WTC11 (cell line): ENCODE data around the gene THEM5. TPM values are rescaled to one million over a fixed set of nuclear protein-coding genes. Genes with fewer than 3 reads are reported as not detected.

Experiments
- ATAC-seq: fragments of 200-7000 bp; cut with Tn5 transposase; 2 replicates; pipeline ENCODE4 v1.10.0; 2021; ENCODE audit warnings: mild to moderate bottlenecking, moderate library complexity
- CTCF ChIA-PET: fragments of 300-600 bp; sonication (Branson Sonifier 250); formaldehyde crosslinking; loops from one replicate; lab custom pipeline; 2021; ENCODE audit warnings: antibody characterized with exemption; lab: Charles Lee
- POLR2A ChIA-PET: fragments of 350-600 bp; sonication (Branson Sonifier 250); formaldehyde crosslinking; loops from one replicate; lab custom pipeline; 2021; ENCODE audit warnings: antibody characterized with exemption; lab: Charles Lee
- DNase-seq: peaks from one replicate; pipeline ENCODE4 v3.0.0; 2021; ENCODE audit warnings: low spot score
- H3K27ac Mint-ChIP-seq: 2 replicates; pipeline ENCODE4 v1.8.0; 2021; ENCODE audit warnings: mixed read lengths
- H3K27me3 Mint-ChIP-seq: 2 replicates; pipeline ENCODE4 v1.8.0; 2021; ENCODE audit warnings: low read depth, mild to moderate bottlenecking, moderate library complexity, mixed read lengths
- H3K36me3 Mint-ChIP-seq: 2 replicates; pipeline ENCODE4 v1.8.0; 2021; ENCODE audit warnings: mixed read lengths
- H3K4me1 Mint-ChIP-seq: 2 replicates; pipeline ENCODE4 v1.8.0; 2022; ENCODE audit warnings: mixed read lengths
- H3K4me3 Mint-ChIP-seq: 2 replicates; pipeline ENCODE4 v1.8.0; 2021; ENCODE audit warnings: mild to moderate bottlenecking, moderate library complexity, mixed read lengths
- H3K9me3 Mint-ChIP-seq: 2 replicates; pipeline ENCODE4 v1.8.0; 2021; ENCODE audit warnings: mixed read lengths
- ATF1 ChIP-seq: sonication (generic); formaldehyde crosslinking; IDR thresholded peaks from 2 replicates; pipeline ENCODE4 v1.8.1; 2023; ENCODE audit warnings: mild to moderate bottlenecking, moderate library complexity, missing genetic modification reagents
- CREB1 ChIP-seq: sonication (generic); formaldehyde crosslinking; IDR thresholded peaks from 2 replicates; pipeline ENCODE4 v1.8.0; 2023; ENCODE audit warnings: mild to moderate bottlenecking, missing genetic modification reagents
- CREM ChIP-seq: sonication (generic); formaldehyde crosslinking; IDR thresholded peaks from 2 replicates; pipeline ENCODE4 v1.8.1; 2022; ENCODE audit warnings: mild to moderate bottlenecking, missing genetic modification reagents, moderate library complexity
- FOXP1 ChIP-seq: sonication (generic); formaldehyde crosslinking; IDR thresholded peaks from 2 replicates; pipeline ENCODE4 v1.8.0; 2022; ENCODE audit warnings: missing genetic modification reagents, mild to moderate bottlenecking, moderate library complexity, borderline replicate concordance
- GRHL2 ChIP-seq: fragments of 250-450 bp; sonication (Bioruptor Pico); IDR thresholded peaks from 2 replicates; pipeline ENCODE4 v1.8.0; 2022; ENCODE audit warnings: mild to moderate bottlenecking, moderate library complexity; ENCODE audit not compliant: insufficient replicate concordance, severe bottlenecking
- SMAD3 ChIP-seq: sonication (generic); formaldehyde crosslinking; IDR thresholded peaks from 2 replicates; pipeline ENCODE4 v1.8.0; 2022; ENCODE audit warnings: missing genetic modification reagents, mild to moderate bottlenecking, borderline replicate concordance
- SMAD4 ChIP-seq: sonication (generic); formaldehyde crosslinking; IDR thresholded peaks from 2 replicates; pipeline ENCODE4 v1.8.0; 2022; ENCODE audit warnings: mild to moderate bottlenecking, missing genetic modification reagents
- SOX15 ChIP-seq: fragments of 250-450 bp; sonication (Bioruptor Pico); IDR thresholded peaks from 2 replicates; pipeline ENCODE4 v1.9.0; 2021; ENCODE audit warnings: mild to moderate bottlenecking
- ZBTB21 ChIP-seq: sonication (generic); formaldehyde crosslinking; IDR thresholded peaks from 2 replicates; pipeline ENCODE4 v1.8.1; 2023; ENCODE audit warnings: mild to moderate bottlenecking, missing genetic modification reagents, borderline replicate concordance
- ZNF263 ChIP-seq: sonication (generic); formaldehyde crosslinking; IDR thresholded peaks from 2 replicates; pipeline ENCODE4 v1.8.1; 2022; ENCODE audit warnings: low read depth, mild to moderate bottlenecking, moderate library complexity, missing genetic modification reagents
- ZNF317 ChIP-seq: sonication (generic); formaldehyde crosslinking; IDR thresholded peaks from 2 replicates; pipeline ENCODE4 v1.8.1; 2023; ENCODE audit warnings: low read depth, mild to moderate bottlenecking, moderate library complexity, missing genetic modification reagents, borderline replicate concordance
- total RNA-seq: library from RNA; stranded (reverse); gene quantifications from 3 replicates; pipeline ENCODE4 v1.2.3, GENCODE V29; 2021
- TF ChIP-seq, protein P1 (sequence below): sonication (generic); formaldehyde crosslinking; IDR thresholded peaks from 2 replicates; pipeline ENCODE4 v1.8.0; 2023; ENCODE audit warnings: missing genetic modification reagents, mild to moderate bottlenecking, borderline replicate concordance
- TF ChIP-seq, protein P2 (sequence below): sonication (generic); formaldehyde crosslinking; IDR thresholded peaks from 2 replicates; pipeline ENCODE4 v1.8.1; 2023; ENCODE audit warnings: mild to moderate bottlenecking, missing genetic modification reagents
- TF ChIP-seq, protein P3 (sequence below): fragments of 250-450 bp; sonication (Bioruptor Pico); IDR thresholded peaks from 2 replicates; pipeline ENCODE4 v1.9.0; 2021; ENCODE audit warnings: moderate library complexity, mild to moderate bottlenecking, inconsistent platforms, borderline replicate concordance
- TF ChIP-seq, protein P4 (sequence below): sonication (generic); formaldehyde crosslinking; IDR thresholded peaks from 2 replicates; pipeline ENCODE4 v1.8.1; 2023; ENCODE audit warnings: mild to moderate bottlenecking, missing genetic modification reagents, moderate library complexity
- TF ChIP-seq, protein P5 (sequence below): sonication (generic); formaldehyde crosslinking; IDR thresholded peaks from 2 replicates; pipeline ENCODE4 v1.8.0; 2023; ENCODE audit warnings: mild to moderate bottlenecking, missing genetic modification reagents
- TF ChIP-seq, protein P6 (sequence below): sonication (generic); formaldehyde crosslinking; IDR thresholded peaks from 2 replicates; pipeline ENCODE4 v1.8.1; 2023; ENCODE audit warnings: mild to moderate bottlenecking, missing genetic modification reagents
- TF ChIP-seq, protein P7 (sequence below): sonication (generic); formaldehyde crosslinking; IDR thresholded peaks from 2 replicates; pipeline ENCODE4 v1.8.0; 2022; ENCODE audit warnings: mild to moderate bottlenecking, missing genetic modification reagents

The THEM5 gene
- total RNA-seq, 1 experiment from 2014 or later, result not detected

DNA sequence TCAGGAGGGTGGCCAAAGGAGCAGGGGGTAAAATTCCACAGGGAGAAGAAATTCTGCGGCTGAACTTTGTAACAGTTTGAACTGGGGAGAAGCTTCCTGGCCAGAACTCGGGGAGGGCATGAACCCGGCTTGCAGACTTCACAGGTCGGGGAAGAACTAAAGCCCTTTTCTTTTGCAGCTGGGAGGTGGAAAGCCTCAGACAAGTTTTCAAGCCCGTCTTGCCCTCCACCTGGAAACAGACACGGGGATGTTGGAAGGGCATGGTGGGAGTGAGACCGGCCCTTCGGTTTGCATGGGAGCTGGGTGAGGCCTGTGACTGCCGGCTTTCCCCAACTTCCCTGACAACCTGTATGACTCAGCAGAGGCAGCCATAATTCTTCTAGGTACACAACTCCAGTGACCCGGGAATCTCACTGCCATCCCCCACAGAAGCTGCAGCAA is 44.5 kb upstream of the THEM5 start:
- CTCF ChIA-PET, result interaction anchor here (0.6 to 2.8 kb wide), 6 partner anchors 10 to 104 kb away, joined by 3 to 10 read pairs (median 6); partner anchors contain the start of gene THEM4
- no peaks in the 10 kb centered on the region for H3K4me1 Mint-ChIP-seq
- no peak overlapping the region for H3K4me3 Mint-ChIP-seq
- ATAC-seq (no peak), DNase-seq (no peak)
- peaks cover 39% of the 10 kb centered on the region for H3K9me3 Mint-ChIP-seq
- POLR2A ChIA-PET, result no interaction called here
- TF ChIP-seq, protein P1, sequence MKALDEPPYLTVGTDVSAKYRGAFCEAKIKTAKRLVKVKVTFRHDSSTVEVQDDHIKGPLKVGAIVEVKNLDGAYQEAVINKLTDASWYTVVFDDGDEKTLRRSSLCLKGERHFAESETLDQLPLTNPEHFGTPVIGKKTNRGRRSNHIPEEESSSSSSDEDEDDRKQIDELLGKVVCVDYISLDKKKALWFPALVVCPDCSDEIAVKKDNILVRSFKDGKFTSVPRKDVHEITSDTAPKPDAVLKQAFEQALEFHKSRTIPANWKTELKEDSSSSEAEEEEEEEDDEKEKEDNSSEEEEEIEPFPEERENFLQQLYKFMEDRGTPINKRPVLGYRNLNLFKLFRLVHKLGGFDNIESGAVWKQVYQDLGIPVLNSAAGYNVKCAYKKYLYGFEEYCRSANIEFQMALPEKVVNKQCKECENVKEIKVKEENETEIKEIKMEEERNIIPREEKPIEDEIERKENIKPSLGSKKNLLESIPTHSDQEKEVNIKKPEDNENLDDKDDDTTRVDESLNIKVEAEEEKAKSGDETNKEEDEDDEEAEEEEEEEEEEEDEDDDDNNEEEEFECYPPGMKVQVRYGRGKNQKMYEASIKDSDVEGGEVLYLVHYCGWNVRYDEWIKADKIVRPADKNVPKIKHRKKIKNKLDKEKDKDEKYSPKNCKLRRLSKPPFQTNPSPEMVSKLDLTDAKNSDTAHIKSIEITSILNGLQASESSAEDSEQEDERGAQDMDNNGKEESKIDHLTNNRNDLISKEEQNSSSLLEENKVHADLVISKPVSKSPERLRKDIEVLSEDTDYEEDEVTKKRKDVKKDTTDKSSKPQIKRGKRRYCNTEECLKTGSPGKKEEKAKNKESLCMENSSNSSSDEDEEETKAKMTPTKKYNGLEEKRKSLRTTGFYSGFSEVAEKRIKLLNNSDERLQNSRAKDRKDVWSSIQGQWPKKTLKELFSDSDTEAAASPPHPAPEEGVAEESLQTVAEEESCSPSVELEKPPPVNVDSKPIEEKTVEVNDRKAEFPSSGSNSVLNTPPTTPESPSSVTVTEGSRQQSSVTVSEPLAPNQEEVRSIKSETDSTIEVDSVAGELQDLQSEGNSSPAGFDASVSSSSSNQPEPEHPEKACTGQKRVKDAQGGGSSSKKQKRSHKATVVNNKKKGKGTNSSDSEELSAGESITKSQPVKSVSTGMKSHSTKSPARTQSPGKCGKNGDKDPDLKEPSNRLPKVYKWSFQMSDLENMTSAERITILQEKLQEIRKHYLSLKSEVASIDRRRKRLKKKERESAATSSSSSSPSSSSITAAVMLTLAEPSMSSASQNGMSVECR, result no peak
- H3K27me3 Mint-ChIP-seq, result peaks cover 3% of the 10 kb centered on the region; the same call in 1 of the 2 replicates
- peaks cover 53% of the 10 kb centered on the region for H3K36me3 Mint-ChIP-seq
- H3K27ac Mint-ChIP-seq, result no peak overlapping the region

DNA sequence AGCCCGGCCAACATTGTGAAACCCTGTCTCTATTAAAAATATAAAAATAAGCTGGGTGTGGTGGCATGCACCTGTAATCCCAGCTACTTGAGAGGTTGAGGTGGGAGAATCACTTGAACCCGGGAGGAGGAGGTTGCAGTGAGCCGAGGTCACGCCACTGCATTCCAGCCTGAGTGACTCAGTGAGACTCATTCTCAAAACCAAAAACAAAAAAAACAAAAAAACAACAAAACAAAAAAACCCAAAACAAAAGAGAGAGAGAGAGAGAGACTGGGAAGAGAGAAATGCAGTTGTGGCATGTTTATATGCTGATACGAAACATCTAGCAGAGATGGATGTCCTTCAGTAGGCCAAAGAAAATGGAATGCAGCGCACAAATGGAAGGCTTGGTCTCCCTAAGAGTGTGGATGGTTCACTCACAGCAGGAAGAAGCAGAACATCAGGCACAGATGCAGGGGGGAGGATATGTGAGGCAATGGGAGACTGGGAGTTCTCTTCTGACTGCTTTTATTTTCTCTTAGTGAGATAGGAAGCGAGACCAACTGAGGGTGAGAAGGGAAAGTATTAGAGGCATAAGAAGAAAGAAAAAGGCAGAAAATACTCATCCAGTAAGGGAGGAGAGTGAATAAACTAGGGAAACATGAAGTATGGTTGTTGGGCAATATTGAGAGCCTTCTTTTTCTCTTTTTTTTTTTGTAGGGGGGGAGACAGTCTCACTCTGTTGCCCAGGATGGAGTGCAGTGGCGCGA is 39.8 kb upstream of the THEM5 start:
- Mint-ChIP-seq H3K36me3 (peaks cover 18% of the 10 kb centered on the region), H3K9me3 (no peaks in the 10 kb centered on the region), H3K4me1 (no peaks in the 10 kb centered on the region), H3K4me3 (no peak overlapping the region), H3K27ac (no peak overlapping the region), H3K27me3 (no peaks in the 10 kb centered on the region)
- ChIA-PET POLR2A (no interaction called here), CTCF (interaction anchor here (0.7 to 1.6 kb wide), 2 partner anchors 94 to 108 kb away, joined by 3 to 4 read pairs; no protein-coding TSS in a partner anchor)
- TF ChIP-seq, protein P2, sequence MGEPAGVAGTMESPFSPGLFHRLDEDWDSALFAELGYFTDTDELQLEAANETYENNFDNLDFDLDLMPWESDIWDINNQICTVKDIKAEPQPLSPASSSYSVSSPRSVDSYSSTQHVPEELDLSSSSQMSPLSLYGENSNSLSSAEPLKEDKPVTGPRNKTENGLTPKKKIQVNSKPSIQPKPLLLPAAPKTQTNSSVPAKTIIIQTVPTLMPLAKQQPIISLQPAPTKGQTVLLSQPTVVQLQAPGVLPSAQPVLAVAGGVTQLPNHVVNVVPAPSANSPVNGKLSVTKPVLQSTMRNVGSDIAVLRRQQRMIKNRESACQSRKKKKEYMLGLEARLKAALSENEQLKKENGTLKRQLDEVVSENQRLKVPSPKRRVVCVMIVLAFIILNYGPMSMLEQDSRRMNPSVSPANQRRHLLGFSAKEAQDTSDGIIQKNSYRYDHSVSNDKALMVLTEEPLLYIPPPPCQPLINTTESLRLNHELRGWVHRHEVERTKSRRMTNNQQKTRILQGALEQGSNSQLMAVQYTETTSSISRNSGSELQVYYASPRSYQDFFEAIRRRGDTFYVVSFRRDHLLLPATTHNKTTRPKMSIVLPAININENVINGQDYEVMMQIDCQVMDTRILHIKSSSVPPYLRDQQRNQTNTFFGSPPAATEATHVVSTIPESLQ, result no peak
- TF ChIP-seq ZNF263 (no peak), SMAD4 (CRISPR knock-in tag) (no peak), CREB1 (no peak), GRHL2 (no peak), ZBTB21 (CRISPR knock-in tag) (no peak), FOXP1 (CRISPR knock-in tag) (no peak), SMAD3 (CRISPR knock-in tag) (no peak), SOX15 (CRISPR knock-in tag) (no peak), ZNF317 (CRISPR knock-in tag) (no peak)
- TF ChIP-seq, protein P3, sequence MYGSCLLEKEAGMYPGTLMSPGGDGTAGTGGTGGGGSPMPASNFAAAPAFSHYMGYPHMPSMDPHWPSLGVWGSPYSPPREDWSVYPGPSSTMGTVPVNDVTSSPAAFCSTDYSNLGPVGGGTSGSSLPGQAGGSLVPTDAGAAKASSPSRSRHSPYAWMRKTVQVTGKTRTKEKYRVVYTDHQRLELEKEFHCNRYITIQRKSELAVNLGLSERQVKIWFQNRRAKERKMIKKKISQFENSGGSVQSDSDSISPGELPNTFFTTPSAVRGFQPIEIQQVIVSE (CRISPR knock-in tag), result no peak
- TF ChIP-seq, protein P4, sequence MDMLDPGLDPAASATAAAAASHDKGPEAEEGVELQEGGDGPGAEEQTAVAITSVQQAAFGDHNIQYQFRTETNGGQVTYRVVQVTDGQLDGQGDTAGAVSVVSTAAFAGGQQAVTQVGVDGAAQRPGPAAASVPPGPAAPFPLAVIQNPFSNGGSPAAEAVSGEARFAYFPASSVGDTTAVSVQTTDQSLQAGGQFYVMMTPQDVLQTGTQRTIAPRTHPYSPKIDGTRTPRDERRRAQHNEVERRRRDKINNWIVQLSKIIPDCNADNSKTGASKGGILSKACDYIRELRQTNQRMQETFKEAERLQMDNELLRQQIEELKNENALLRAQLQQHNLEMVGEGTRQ (CRISPR knock-in tag), result no peak
- no peak for DNase-seq
- ATAC-seq, result no peak

DNA sequence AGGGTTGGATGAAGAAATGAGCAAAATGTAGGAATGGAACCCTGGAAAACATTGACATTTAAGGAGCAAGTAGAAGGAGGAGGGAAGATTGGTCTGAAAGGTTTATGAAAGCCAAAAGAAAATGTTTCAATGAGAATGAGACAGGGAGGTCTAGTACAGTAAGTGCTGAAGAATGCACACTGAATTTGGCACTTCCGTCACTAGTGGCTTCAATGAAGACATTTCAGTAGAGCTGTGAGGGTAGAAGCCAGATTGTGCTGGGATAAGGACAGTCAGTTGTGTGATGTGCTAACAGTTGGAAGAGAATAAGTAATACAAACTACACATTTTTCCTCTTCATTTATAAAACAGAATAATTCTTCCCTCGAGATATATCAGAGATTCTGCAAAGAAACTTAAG is 38.7 kb upstream of the THEM5 start:
- no peak overlapping the region for H3K27ac Mint-ChIP-seq
- peaks cover 23% of the 10 kb centered on the region for H3K36me3 Mint-ChIP-seq
- CTCF ChIA-PET, result interaction anchor here (1.6 kb wide), 1 partner anchor 109 kb away, joined by 4 read pairs; no protein-coding TSS in a partner anchor
- H3K9me3 Mint-ChIP-seq, result peaks cover 4% of the 10 kb centered on the region; the same call in 1 of the 2 replicates
- H3K4me1 Mint-ChIP-seq, result no peaks in the 10 kb centered on the region
- H3K4me3 Mint-ChIP-seq, result no peak overlapping the region
- POLR2A ChIA-PET, result no interaction called here
- ATAC-seq (no peak), DNase-seq (no peak)
- no peaks in the 10 kb centered on the region for H3K27me3 Mint-ChIP-seq
- TF ChIP-seq CREM (CRISPR knock-in tag) (no peak), ZNF317 (CRISPR knock-in tag) (no peak), ATF1 (CRISPR knock-in tag) (no peak)
- TF ChIP-seq, protein P5, sequence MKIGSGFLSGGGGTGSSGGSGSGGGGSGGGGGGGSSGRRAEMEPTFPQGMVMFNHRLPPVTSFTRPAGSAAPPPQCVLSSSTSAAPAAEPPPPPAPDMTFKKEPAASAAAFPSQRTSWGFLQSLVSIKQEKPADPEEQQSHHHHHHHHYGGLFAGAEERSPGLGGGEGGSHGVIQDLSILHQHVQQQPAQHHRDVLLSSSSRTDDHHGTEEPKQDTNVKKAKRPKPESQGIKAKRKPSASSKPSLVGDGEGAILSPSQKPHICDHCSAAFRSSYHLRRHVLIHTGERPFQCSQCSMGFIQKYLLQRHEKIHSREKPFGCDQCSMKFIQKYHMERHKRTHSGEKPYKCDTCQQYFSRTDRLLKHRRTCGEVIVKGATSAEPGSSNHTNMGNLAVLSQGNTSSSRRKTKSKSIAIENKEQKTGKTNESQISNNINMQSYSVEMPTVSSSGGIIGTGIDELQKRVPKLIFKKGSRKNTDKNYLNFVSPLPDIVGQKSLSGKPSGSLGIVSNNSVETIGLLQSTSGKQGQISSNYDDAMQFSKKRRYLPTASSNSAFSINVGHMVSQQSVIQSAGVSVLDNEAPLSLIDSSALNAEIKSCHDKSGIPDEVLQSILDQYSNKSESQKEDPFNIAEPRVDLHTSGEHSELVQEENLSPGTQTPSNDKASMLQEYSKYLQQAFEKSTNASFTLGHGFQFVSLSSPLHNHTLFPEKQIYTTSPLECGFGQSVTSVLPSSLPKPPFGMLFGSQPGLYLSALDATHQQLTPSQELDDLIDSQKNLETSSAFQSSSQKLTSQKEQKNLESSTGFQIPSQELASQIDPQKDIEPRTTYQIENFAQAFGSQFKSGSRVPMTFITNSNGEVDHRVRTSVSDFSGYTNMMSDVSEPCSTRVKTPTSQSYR (CRISPR knock-in tag), result no peak
- TF ChIP-seq, protein P6, sequence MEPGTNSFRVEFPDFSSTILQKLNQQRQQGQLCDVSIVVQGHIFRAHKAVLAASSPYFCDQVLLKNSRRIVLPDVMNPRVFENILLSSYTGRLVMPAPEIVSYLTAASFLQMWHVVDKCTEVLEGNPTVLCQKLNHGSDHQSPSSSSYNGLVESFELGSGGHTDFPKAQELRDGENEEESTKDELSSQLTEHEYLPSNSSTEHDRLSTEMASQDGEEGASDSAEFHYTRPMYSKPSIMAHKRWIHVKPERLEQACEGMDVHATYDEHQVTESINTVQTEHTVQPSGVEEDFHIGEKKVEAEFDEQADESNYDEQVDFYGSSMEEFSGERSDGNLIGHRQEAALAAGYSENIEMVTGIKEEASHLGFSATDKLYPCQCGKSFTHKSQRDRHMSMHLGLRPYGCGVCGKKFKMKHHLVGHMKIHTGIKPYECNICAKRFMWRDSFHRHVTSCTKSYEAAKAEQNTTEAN, result no peak
- TF ChIP-seq, protein P7, sequence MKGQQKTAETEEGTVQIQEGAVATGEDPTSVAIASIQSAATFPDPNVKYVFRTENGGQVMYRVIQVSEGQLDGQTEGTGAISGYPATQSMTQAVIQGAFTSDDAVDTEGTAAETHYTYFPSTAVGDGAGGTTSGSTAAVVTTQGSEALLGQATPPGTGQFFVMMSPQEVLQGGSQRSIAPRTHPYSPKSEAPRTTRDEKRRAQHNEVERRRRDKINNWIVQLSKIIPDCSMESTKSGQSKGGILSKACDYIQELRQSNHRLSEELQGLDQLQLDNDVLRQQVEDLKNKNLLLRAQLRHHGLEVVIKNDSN (CRISPR knock-in tag), result no peak
